ENCODE results near the gene ATIC.

DNA sequence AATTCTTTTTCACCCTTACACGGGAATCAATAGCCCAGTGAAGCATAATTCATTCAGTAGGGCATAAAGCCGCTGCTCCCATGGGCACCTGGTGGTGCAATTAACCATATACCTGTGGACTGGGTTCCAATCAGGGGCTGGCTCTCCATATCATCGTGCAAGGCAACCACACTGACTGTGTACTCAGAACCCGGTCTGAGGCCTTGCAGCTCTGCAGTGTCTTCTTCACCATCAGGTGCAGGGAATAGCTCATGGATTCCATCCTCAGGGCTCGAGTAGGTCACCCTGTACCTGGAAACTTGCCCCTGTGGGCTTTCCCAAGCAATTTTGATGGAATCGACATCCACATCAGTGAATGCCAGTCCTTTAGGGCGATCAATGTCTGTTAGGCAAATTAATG is 68.8 kb downstream of the ATIC start:
- TF ChIP-seq, protein P1, sequence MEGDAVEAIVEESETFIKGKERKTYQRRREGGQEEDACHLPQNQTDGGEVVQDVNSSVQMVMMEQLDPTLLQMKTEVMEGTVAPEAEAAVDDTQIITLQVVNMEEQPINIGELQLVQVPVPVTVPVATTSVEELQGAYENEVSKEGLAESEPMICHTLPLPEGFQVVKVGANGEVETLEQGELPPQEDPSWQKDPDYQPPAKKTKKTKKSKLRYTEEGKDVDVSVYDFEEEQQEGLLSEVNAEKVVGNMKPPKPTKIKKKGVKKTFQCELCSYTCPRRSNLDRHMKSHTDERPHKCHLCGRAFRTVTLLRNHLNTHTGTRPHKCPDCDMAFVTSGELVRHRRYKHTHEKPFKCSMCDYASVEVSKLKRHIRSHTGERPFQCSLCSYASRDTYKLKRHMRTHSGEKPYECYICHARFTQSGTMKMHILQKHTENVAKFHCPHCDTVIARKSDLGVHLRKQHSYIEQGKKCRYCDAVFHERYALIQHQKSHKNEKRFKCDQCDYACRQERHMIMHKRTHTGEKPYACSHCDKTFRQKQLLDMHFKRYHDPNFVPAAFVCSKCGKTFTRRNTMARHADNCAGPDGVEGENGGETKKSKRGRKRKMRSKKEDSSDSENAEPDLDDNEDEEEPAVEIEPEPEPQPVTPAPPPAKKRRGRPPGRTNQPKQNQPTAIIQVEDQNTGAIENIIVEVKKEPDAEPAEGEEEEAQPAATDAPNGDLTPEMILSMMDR (IDR thresholded peaks at IDR 0.05): no peak
- TF ChIP-seq POLR2A (IDR thresholded peaks at IDR 0.05): no peak

All from ovary (tissue), 3 donors.